22Rv1 (cell line): ENCODE results near the gene VDR.

Experiments used
- H3K27ac ChIP-seq: fragments of 450-650 bp; 2 replicates; pipeline ENCODE4 v1.5.1; 2017
- ZFX ChIP-seq: fragments of 450-650 bp; IDR thresholded peaks from 2 replicates; pipeline ENCODE4 v1.6.1; 2017; ENCODE audit warnings: antibody characterized with exemption, borderline replicate concordance
- TF ChIP-seq, protein P1 (sequence below): fragments of 450-650 bp; IDR thresholded peaks from 2 replicates; pipeline ENCODE4 v1.5.1; 2017; ENCODE audit warnings: mild to moderate bottlenecking

VDR gene

DNA sequence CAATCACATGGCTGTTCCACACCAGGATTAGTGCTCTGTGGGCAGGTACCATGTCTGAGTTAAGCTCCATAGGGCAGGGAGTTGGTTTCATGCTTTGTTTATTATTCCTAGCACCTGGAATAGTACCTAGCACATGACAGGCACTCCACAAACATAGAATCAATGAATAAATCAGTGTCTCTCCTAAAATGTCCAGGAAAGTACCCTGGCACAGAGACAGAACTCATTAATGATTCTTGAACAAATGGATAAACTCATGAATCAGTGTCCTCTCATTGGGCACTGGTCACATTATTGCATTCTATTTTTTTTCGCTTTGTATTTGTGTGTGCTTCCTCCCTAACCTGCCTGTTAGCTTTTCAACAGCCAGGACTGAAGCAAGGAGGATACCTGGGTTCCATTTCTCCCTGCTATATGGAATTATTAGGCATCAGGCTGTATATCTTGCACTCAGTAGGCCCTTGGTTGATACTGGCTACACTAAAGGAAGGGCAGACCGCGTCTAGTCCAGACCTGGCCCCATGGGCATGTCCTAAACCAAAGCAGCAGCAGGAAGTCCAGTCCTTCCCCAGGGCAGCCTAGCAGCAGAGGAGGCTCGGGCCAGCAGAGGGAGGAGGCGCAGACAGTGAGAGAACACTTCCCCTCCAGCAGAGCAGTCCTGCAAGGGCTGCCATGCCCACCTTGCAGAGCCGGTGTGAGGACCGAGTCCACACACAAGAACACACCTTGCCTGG is 103.5 kb downstream of the VDR start:
- TF ChIP-seq ZFX = no peak
- TF ChIP-seq, protein P1, sequence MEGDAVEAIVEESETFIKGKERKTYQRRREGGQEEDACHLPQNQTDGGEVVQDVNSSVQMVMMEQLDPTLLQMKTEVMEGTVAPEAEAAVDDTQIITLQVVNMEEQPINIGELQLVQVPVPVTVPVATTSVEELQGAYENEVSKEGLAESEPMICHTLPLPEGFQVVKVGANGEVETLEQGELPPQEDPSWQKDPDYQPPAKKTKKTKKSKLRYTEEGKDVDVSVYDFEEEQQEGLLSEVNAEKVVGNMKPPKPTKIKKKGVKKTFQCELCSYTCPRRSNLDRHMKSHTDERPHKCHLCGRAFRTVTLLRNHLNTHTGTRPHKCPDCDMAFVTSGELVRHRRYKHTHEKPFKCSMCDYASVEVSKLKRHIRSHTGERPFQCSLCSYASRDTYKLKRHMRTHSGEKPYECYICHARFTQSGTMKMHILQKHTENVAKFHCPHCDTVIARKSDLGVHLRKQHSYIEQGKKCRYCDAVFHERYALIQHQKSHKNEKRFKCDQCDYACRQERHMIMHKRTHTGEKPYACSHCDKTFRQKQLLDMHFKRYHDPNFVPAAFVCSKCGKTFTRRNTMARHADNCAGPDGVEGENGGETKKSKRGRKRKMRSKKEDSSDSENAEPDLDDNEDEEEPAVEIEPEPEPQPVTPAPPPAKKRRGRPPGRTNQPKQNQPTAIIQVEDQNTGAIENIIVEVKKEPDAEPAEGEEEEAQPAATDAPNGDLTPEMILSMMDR = no peak
- H3K27ac ChIP-seq = no peak overlapping the region

DNA sequence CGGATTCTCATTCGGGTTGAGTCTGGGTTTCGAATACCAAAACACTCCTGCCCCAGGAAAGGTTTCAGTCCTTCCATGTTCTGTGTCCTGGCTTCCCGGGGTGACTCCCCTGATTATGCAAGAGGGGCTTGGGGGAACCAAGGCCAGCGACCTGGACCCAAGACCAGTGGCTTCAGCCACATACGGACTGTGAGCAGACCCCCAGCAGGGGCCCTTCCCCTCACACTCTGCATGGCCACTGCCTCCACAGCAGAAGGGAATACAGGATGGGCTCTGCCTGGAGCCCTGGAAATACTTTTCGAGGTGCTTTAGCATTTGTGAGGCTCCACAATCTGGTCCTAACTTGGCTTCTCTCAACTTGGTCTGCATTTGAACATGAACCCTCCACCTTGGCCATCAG is 104.2 kb downstream of the VDR start:
- TF ChIP-seq, protein P1 = no peak
- H3K27ac ChIP-seq = no peak overlapping the region

DNA sequence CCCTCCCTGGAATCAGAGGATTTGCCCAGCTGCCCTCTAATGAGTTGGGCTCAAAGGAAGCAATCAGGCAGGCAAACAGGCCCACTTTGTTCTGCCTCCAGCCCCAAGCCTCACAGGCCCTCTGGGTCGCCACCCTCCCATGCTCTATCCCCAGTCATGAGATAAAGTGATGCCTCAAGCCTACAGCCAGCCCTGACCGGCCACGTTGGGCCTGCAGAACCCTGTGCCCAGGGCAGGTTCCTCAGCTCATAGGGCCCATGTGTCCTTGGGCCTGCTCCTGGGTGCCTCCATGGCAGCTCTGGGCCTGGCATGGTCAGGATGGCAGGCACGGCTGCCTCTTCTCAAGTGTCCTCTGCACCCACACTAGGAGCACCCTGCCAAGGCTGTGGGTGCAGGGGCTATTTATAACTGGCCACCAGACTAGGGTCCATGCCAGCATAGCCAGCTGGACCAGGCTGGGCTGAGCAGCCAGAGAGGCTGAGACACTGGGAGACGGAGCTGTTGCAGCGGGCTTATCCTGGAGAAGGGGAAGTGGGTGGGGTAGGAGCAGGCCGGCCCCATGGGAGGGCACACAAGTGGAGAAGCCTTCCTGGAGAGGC is 105.3 kb downstream of the VDR start:
- no peak overlapping the region for H3K27ac ChIP-seq
- TF ChIP-seq, protein P1 = no peak
- TF ChIP-seq ZFX = no peak

DNA sequence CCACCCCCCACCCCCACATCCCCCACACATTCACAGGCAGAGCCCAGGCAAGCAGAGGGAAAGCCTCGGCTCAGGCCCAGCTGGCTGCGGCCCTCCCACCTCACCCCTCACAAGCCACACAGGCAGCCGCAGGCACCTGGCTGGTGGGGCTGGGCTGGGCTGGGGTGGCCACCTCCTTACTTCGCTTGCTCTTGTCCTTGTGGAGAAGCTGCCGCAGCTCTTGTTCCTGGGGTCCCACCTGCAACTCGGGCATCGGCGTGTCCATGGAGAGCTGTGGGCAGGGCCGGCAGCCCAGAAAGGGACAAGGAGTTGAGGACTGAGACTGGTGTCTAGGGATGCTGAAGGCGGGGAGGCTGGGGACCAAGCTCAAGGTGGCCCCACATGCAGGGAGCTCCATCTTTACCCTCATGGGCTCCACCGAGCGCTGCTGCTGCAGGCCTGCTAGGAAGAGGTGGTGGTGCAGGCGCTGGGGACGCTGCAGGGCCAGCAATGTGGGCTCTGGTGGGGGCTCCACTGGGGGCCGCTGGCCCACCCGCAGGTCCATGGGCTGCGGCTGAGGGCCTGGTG is 106.3 kb downstream of the VDR start:
- no peak overlapping the region for H3K27ac ChIP-seq

DNA sequence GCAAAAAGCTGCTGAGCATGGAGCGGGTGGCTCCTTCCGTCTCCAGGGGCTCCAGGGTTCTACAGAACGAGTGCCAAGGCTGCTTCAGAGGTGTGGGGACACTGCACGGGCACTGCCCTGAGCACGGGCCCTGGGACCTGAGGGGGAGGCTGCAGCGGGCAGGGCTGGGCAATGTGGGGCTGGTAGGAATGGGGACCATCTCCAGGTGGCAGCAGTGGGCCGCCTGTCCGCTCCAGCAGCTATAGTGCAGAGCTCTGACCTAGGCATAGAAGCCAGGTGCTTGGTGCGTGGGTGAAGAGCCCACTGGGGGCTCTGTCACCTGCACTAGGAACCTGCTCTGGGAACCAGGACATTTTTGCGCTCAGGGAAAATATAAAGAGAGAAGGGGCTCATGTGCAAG is 107.4 kb downstream of the VDR start:
- H3K27ac ChIP-seq = no peak overlapping the region
- TF ChIP-seq ZFX = no peak
- TF ChIP-seq, protein P1 = peak; percentile 42

More for the DNA sequence above, 106.3 kb downstream of the VDR start:
- no peak for TF ChIP-seq ZFX
- TF ChIP-seq, protein P1 = no peak

DNA sequence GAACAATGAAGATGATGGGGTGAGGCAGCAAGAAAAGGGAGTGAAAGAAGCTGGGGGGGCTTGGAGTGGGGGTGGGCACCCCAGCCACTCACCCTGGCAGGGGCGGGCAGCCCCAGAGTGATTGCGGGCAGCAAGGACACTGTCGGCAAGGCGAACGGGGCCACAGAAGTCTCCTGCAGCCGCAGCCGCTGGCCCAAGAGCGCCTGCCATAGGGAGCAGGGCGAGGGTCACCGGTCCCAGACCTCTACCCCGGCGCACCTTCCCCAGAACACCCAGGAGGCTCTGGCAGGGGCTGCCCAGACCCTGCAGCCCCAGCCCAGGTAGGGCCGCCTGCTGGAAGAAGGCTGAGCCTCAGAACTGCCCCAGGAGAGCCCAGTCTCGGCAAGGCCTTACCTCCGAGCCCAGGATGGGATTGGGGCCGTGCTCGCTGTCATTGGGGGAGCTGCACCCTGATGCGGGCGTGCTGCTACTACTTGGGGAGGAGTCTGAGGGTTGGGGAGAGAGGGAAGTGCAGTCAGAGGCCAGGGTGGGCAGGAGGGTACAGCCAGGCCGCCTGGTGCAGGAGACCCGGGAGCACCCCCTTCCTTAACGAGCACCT is 108.9 kb downstream of the VDR start:
- TF ChIP-seq, protein P1 = no peak
- no peak for TF ChIP-seq ZFX
- no peak overlapping the region for H3K27ac ChIP-seq
